ENCODE measurements around the gene TPRKB.

DNA sequence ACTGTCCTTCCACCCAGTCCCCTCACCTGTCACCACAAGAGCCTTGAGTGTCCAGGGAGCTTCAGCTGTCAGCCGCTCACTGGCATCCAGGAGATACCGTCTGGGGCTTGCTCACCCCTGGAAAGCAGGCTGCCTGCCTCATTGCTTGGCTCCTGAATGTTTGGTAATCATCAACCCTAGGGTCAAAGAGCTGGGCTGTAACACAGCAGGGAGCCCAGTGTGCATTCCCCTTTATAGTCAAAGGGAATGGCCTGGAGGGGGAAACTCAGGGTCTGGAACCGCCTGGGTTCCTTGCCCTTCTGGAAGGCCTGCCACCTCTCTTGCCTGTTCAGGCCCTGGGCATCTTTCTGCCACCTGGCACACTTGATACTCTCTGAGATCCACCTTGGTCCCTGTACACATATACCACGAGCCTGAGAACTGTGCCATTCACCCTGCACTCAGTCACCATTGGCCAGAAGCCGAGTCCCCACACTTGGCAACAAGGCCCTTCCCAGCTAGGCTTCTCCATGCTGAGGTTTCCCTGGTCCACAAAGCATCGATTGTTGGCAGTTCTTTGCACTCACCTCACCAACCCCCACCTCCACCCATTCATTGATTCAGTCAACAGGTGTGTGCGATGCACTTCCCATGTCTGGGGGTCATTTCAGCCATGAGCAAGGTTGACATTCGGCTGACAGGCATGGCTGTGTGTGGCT lies 35.0 kb downstream of the TPRKB start:
- no peak for TF ChIP-seq CTCF (IDR thresholded peaks at IDR 0.05)
- TF ChIP-seq EP300 (IDR thresholded peaks at IDR 0.05): no peak
- no peak for TF ChIP-seq POLR2AphosphoS5 (IDR thresholded peaks at IDR 0.05)
- TF ChIP-seq POLR2A (IDR thresholded peaks at IDR 0.05): no peak

All from gastroesophageal sphincter (tissue), 3 donors.